HG02798 (cell line): ENCODE results near the gene B4GALNT2.
"Not testable (repeated sequence)": the region's sequence is repeated elsewhere in the genome, so short reads cannot be mapped to it uniquely, and the experiment has no call there.

Source experiments
- ATAC-seq: cut with Tn5 transposase; IDR thresholded peaks from one replicate; pipeline ENCODE4 v1.9.1; 2021; ENCODE audit warnings: mild to moderate bottlenecking; ENCODE audit not compliant: unreplicated experiment, poor library complexity

The B4GALNT2 gene

DNA sequence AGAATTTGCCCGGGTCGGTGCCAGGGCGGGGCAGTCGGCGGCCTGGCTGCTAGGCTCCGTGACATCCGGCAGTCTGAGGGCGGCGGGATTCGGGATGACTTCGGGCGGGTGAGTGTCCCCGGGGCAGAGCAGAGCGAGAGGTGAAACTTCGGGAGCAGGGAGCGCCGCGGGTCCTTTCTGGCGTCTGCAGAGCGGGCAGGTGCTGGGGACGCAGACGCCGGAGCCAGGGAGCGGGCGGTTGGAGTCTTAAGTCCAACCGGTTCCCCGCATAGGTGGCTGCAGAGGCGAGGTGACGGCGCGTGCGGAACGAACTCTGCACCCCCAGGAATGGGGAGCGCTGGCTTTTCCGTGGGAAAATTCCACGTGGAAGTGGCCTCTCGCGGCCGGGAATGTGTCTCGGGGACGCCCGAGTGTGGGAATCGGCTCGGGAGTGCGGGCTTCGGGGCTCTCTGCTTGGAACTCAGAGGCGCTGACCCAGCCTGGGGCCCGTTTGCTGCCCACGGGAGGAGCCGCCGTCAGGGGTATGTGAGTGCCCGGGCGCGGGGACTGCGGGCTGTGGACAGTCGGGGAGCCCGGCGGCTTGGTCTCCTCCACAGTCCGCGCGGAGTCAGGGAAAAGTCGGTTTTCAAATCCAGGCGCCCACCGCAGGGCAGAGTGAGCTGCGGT is at the start of gene B4GALNT2:
Gene B4GALNT2 (plus strand): TSS at position 71 of the 666 bp plus-strand sequence. CDS start 24 bp downstream, at position 95.
- ATAC-seq = no peak

GRCh38 chr17:49085046-49085445 is 47.5 kb upstream of the B4GALNT2 start:
- ATAC-seq = not testable (repeated sequence)

- no peak for ATAC-seq
These were observed 46.8 kb upstream of the B4GALNT2 start for GRCh38 chr17:49085565-49086315.

GRCh38 chr17:49086316-49086605 is 46.3 kb upstream of the B4GALNT2 start:
- ATAC-seq = no peak

- ATAC-seq = no peak
These were observed 45.9 kb upstream of the B4GALNT2 start for GRCh38 chr17:49086649-49087048.

- no peak for ATAC-seq
These were observed 43.5 kb upstream of the B4GALNT2 start for GRCh38 chr17:49089094-49089493.

DNA sequence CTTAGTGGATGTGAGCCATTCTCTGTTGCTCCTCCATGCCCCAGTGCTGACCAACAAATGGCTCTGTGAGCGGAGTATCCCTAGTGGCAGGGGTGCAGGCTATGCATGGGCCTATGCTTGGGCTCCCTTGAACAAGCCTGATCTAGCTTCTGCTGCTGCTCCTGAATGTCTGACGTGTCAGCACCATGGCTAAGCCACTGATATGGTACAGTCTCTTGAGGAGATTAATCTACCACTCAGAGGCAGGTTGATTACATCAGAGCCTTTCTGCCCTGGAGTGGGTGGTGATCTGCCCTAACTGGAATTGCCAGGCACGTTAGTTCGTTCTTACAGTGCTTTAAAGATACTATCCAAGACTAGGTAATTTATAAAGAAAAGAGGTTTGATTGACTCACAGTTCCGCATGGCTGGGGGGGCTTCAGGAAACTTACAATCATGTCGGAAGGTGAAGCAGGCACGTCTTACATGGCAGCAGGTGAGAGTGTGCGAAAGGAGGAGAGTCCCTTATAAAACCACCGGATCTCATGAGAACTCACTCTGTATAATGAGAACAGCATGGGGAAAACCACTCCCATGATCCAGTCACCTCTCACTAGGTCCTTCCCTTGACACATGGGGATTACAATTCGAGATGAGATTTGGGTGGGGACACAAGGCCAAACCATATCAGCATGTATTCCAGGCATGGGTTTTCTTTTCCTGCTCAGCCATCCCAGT is 41.5 kb upstream of the B4GALNT2 start:
- no peak for ATAC-seq

- ATAC-seq = no peak
These were observed 39.4 kb upstream of the B4GALNT2 start for GRCh38 chr17:49093131-49093530.

GRCh38 chr17:49100601-49101000 is 32.0 kb upstream of the B4GALNT2 start:
- no peak for ATAC-seq

DNA sequence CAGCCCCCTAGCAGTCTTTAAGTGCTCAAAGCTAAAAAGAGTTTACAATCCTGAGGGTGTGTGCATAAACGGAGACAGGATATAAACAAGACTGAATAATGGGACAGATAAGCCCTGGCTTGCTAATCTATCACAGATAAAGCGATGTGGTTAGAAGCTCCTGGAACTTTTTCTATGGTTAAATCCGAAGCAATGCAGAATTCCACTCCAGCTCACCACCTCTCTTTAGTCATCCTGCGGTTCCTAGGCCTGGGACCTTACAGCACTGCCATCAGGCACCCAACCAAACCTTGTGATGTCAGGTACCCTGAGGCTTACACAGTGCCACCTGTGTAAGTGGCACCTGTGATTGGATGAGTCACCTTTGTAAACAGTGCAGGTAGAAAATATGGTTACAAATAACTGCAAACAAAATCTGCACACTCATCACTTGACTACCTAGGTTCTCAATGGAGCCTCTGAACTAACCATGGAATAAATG is 31.5 kb upstream of the B4GALNT2 start:
- ATAC-seq = no peak

DNA sequence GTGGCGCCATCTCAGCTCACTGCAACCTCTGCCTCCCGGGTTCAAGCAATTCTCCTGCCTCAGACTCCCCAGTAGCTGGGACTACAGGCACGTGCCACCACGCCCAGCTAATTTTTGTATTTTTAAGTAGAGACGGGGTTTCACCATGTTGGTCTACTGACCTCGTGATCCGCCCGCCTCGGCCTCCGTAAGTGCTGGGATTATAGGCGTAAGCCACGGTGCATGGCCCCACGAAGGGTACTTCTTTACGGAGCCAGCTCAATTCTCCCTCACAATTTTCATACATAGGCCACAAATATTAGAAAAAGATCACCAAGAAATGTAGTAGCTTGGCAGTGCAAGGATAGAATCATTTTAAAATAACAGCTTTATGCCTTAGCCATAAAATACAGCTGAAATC is 29.2 kb upstream of the B4GALNT2 start:
- not testable (repeated sequence) for ATAC-seq

DNA sequence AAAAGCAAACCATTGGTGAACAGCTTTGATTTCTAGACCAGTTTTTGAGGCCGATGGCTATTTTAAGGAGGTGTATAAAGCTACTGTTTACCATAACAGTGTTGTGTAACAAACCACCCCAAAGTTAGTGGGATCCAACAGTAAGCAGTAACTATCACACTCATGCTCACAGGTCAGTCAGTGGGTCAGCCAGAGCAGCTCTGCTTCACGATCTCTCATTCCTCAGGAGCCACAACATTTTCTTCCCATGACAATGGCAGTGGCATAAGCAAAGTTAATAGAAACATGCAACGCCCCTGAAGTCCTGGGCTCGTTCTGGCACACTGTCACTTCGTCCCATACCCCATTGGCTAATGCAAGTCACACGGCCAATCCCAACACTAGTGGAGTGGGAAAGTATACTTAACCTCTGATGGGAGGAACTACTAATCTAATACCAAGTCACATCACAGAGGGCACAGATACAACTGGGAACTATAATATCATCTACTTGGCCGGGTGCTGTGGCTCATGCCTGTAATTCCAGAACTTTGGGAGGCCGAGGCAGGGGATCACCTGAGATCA is 28.0 kb upstream of the B4GALNT2 start:
- no peak for ATAC-seq

DNA sequence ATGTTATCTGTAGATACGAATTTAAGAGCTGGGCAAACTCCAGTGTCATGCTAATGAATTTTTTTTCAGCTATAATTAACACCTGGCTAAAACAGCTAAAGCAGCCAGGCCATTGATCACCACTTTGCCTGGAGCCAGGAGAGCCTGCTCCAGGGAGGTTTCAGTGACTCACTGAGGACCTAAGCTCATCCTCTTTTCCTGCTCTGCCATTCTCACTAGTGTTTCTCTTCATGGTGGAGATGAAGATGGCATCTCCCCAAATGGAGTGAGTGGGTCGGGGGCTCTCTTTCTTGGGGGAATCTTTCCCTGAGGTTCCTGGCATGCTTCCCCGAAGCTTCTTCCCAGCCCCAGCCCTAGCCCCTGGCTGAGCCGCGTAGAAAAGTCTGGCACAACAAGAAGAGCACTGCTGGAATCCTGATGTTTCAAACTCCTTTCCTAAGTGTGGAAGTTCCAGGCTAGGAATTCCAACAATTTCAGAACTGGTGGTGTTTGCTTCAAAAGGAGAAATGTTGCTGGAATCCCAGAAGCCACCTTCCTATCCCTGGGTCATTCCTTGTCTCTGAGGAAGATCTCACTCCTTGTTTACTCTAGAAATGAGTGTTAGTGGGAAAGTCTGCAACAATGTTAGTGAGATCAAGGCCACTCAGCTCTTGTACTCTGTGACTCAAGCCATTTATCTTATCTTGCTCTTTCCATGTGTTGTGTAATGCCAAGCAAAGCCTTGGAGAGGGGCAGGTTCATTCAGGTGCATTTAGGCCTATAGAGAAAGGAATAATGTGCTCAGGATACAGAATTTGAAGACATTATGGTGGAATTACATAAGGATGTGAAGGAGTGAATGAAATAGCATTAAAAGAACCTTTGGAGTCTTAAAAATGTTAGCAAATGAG is 26.0 kb upstream of the B4GALNT2 start:
- no peak for ATAC-seq

DNA sequence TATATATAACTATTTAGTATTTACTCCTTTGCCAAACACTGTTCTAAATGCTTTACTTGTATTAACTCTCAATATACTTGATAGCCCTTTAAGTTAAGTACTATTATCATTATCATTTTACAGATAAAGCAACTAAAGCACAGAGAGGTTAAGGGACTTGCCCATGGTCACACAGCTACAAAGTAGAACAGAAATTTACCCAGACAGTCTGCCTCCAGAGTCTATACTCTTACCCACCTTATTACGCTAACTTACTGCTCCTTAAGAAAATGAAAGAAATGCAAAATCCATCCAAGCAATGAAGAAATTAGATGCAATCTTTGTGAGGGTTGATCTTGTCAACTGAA is 25.4 kb upstream of the B4GALNT2 start:
- no peak for ATAC-seq

DNA sequence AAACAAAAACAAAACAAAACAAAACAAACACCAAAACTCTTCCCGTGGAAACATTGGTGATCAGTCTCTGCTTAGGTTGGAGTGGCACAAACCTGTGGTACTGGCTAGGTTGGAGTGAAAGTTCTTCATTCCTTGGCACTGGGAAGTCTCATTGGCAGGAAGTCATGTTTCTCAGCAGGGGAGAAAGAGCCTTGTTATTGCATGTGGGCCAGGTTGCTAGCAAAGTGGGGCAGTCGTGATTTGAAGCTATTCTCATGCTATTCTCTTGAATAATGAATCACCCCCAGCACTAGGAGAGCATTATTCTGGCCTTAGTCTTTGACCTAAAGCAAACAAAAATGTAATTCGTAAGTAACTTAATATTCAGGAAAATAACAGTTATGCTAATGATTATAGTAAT is 24.3 kb upstream of the B4GALNT2 start:
- no peak for ATAC-seq

- ATAC-seq = no peak
These were observed 22.1 kb upstream of the B4GALNT2 start for GRCh38 chr17:49110509-49110908.

GRCh38 chr17:49111934-49112333 is 20.6 kb upstream of the B4GALNT2 start:
- ATAC-seq = no peak

DNA sequence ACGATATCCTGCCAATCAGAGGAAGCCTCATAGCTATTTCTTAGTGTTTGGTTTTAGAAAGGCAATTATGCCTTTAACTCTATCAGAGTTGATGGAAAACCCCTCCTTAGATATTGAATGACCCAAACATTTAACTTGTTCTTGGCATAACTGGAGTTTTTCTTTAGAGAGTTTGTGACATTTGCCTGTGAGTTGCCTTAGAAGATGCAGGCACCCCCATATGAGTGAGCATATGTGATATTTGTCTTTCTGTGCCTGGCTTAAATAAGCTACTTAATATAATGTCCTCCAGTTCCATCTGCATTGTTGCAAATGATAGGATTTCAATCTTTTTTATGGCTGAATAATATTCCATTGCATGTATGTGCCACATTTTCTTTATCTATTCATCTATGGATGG is 19.6 kb upstream of the B4GALNT2 start:
- ATAC-seq = no peak

DNA sequence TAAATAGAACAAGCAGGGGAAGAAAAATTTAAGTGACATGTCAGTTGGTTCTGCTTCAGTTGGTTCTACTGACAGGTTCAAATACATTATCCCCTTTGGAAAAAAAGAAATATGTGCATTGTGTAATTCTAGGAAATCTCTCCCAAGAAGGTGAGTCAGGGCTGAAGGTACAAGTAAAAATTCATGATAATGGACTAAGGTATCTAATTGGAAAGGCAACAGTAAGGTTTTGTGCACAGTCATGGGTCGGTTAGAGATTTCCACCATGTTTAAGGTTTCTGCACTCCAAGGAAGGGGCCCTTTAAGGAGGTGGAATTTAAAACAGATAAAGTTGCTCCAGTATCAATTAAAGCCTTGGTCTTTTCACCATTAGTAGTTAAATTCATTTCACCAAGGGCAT is 17.9 kb upstream of the B4GALNT2 start:
- ATAC-seq = no peak

DNA sequence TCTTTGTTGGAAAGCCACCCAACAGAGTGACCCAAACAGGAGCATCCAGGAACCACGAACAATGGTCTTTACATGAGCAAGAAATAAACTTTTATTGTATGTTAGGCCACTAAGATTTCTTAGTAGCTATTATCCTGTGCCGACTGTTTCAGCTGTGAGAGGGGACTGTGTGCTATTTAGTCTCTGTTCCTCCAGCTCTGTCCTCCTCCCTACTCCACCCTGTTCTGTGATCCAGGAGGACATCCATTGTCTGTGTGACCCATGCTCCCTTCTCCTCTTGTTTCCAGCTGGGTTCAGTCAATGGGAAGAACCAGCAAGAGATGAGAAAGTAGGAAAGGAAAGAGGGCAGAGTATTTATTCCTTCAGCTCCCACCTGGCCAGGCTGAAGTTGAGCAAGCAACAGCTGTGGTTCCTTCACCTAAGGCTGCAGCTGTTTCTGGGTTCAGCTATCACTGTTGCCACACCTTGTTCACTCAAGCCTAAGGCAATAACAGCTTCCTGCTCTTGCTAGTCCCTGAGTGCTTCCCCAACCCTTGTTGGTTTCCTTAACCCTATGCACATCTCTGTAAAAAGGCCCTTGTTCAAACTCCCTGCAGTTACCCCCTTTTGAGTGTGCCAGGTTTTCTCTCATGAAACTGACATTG is 14.9 kb upstream of the B4GALNT2 start:
- ATAC-seq = no peak
